ENCODE data around the gene CKLF.

CKLF gene

GRCh38 chr16:66590322-66590721 lies 37.9 kb downstream of the CKLF start:
- no peaks in the 10 kb centered on the region for H3K79me2 ChIP-seq (ENCODE audit: control insufficient read depth, insufficient read depth, low read length, poor library complexity)
- WGBS (ENCODE audit: extremely low coverage, insufficient coverage, insufficient read length): no CpG with 5 or more reads among the region's 8 CpGs
- DNase-seq: no peak

GRCh38 chr16:66591018-66591417 lies 38.6 kb downstream of the CKLF start:
- Histone ChIP-seq H2BK120ac (ENCODE audit: insufficient read depth, low read length, poor library complexity) (no peak overlapping the region), H3K23ac (ENCODE audit: low read length) (no peak overlapping the region), H3K36me3 (ENCODE audit: control insufficient read depth in 1 of 2, insufficient read depth in 2 of 2, low read length in 2 of 2) (no peaks in the 10 kb centered on the region), H2BK12ac (ENCODE audit: low read length) (no peak overlapping the region), H3K27ac (ENCODE audit: low read depth, low read length) (no peak overlapping the region), H3K4me2 (ENCODE audit: low read length) (no peak overlapping the region), H3K79me2 (ENCODE audit: control insufficient read depth, insufficient read depth, low read length, poor library complexity) (no peaks in the 10 kb centered on the region), H4K91ac (ENCODE audit: low read depth, low read length) (no peak overlapping the region), H2AFZ (ENCODE audit: insufficient read depth, low read length, poor library complexity) (no peak overlapping the region), H2BK5ac (ENCODE audit: low read depth, low read length, poor library complexity) (no peak overlapping the region), H4K8ac (ENCODE audit: low read depth, low read length) (no peak overlapping the region), H4K12ac (ENCODE audit: low read depth, low read length) (no peak overlapping the region), H3K27me3 (ENCODE audit: insufficient read depth, low read length) (no peaks in the 10 kb centered on the region), H3K79me1 (ENCODE audit: low read length) (no peaks in the 10 kb centered on the region), H3K18ac (ENCODE audit: low read length) (no peak overlapping the region), H3K4me1 (ENCODE audit: control insufficient read depth in 1 of 2, insufficient read depth in 2 of 2, low read length in 2 of 2) (no peaks in the 10 kb centered on the region), H3K4me3 (ENCODE audit: low read depth, low read length) (no peak overlapping the region), H3K14ac (ENCODE audit: low read length) (no peak overlapping the region), H3K9ac (ENCODE audit: low read length) (no peak overlapping the region), H3K9me3 (ENCODE audit: insufficient read depth, low read depth, low read length) (no peaks in the 10 kb centered on the region), H2AK5ac (ENCODE audit: low read length) (no peak overlapping the region), H3K4ac (ENCODE audit: low read depth, low read length) (no peak overlapping the region)
- no peak for DNase-seq
- WGBS (ENCODE audit: extremely low coverage, insufficient coverage, insufficient read length): no CpG with 5 or more reads among the region's 4 CpGs

More at GRCh38 chr16:66590322-66590721, 37.9 kb downstream of the CKLF start:
- Histone ChIP-seq H3K36me3 (ENCODE audit: control insufficient read depth in 1 of 2, insufficient read depth in 2 of 2, low read length in 2 of 2) (no peaks in the 10 kb centered on the region), H2AK5ac (ENCODE audit: low read length) (no peak overlapping the region), H3K18ac (ENCODE audit: low read length) (no peak overlapping the region), H4K91ac (ENCODE audit: low read depth, low read length) (no peak overlapping the region), H3K23ac (ENCODE audit: low read length) (no peak overlapping the region), H3K9me3 (ENCODE audit: insufficient read depth, low read depth, low read length) (no peaks in the 10 kb centered on the region), H4K12ac (ENCODE audit: low read depth, low read length) (no peak overlapping the region), H3K79me1 (ENCODE audit: low read length) (no peaks in the 10 kb centered on the region), H3K4me2 (ENCODE audit: low read length) (no peak overlapping the region), H2BK12ac (ENCODE audit: low read length) (no peak overlapping the region), H3K9ac (ENCODE audit: low read length) (no peak overlapping the region), H4K8ac (ENCODE audit: low read depth, low read length) (no peak overlapping the region), H3K4me3 (ENCODE audit: low read depth, low read length) (no peak overlapping the region), H2AFZ (ENCODE audit: insufficient read depth, low read length, poor library complexity) (no peak overlapping the region), H3K14ac (ENCODE audit: low read length) (no peak overlapping the region), H3K27me3 (ENCODE audit: insufficient read depth, low read length) (no peaks in the 10 kb centered on the region), H3K4me1 (ENCODE audit: control insufficient read depth in 1 of 2, insufficient read depth in 2 of 2, low read length in 2 of 2) (no peaks in the 10 kb centered on the region), H3K4ac (ENCODE audit: low read depth, low read length) (no peak overlapping the region), H3K27ac (ENCODE audit: low read depth, low read length) (no peak overlapping the region), H2BK5ac (ENCODE audit: low read depth, low read length, poor library complexity) (no peak overlapping the region), H2BK120ac (ENCODE audit: insufficient read depth, low read length, poor library complexity) (no peak overlapping the region)

- Histone ChIP-seq H3K27me3 (ENCODE audit: insufficient read depth, low read length) (no peaks in the 10 kb centered on the region), H3K23ac (ENCODE audit: low read length) (no peak overlapping the region), H3K79me1 (ENCODE audit: low read length) (no peaks in the 10 kb centered on the region), H3K36me3 (ENCODE audit: control insufficient read depth in 1 of 2, insufficient read depth in 2 of 2, low read length in 2 of 2) (no peaks in the 10 kb centered on the region), H3K4me1 (ENCODE audit: control insufficient read depth in 1 of 2, insufficient read depth in 2 of 2, low read length in 2 of 2) (no peaks in the 10 kb centered on the region), H3K9me3 (ENCODE audit: insufficient read depth, low read depth, low read length) (no peaks in the 10 kb centered on the region), H2AFZ (ENCODE audit: insufficient read depth, low read length, poor library complexity) (no peak overlapping the region), H4K8ac (ENCODE audit: low read depth, low read length) (no peak overlapping the region), H3K4ac (ENCODE audit: low read depth, low read length) (no peak overlapping the region), H3K9ac (ENCODE audit: low read length) (no peak overlapping the region), H3K79me2 (ENCODE audit: control insufficient read depth, insufficient read depth, low read length, poor library complexity) (no peaks in the 10 kb centered on the region), H2BK12ac (ENCODE audit: low read length) (no peak overlapping the region), H2AK5ac (ENCODE audit: low read length) (no peak overlapping the region), H3K18ac (ENCODE audit: low read length) (no peak overlapping the region), H4K91ac (ENCODE audit: low read depth, low read length) (no peak overlapping the region), H2BK5ac (ENCODE audit: low read depth, low read length, poor library complexity) (no peak overlapping the region), H3K4me3 (ENCODE audit: low read depth, low read length) (no peak overlapping the region), H2BK120ac (ENCODE audit: insufficient read depth, low read length, poor library complexity) (no peak overlapping the region), H3K27ac (ENCODE audit: low read depth, low read length) (no peak overlapping the region), H3K14ac (ENCODE audit: low read length) (no peak overlapping the region), H3K4me2 (ENCODE audit: low read length) (no peak overlapping the region), H4K12ac (ENCODE audit: low read depth, low read length) (no peak overlapping the region)
- no CpG with 5 or more reads among the region's 3 CpGs for WGBS (ENCODE audit: extremely low coverage, insufficient coverage, insufficient read length)
- no peak for DNase-seq
Observed at GRCh38 chr16:66592241-66592640, 39.9 kb downstream of the CKLF start.

- no peak overlapping the region for H3K4me2 ChIP-seq (ENCODE audit: low read length)
- H3K36me3 ChIP-seq (ENCODE audit: control insufficient read depth in 1 of 2, insufficient read depth in 2 of 2, low read length in 2 of 2): no peaks in the 10 kb centered on the region
- no peak overlapping the region for H4K12ac ChIP-seq (ENCODE audit: low read depth, low read length)
- H2BK120ac ChIP-seq (ENCODE audit: insufficient read depth, low read length, poor library complexity): no peak overlapping the region
- H3K4ac ChIP-seq (ENCODE audit: low read depth, low read length): no peak overlapping the region
- no peak overlapping the region for H2AFZ ChIP-seq (ENCODE audit: insufficient read depth, low read length, poor library complexity)
- no peaks in the 10 kb centered on the region for H3K79me2 ChIP-seq (ENCODE audit: control insufficient read depth, insufficient read depth, low read length, poor library complexity)
- no peak overlapping the region for H3K18ac ChIP-seq (ENCODE audit: low read length)
- no peaks in the 10 kb centered on the region for H3K79me1 ChIP-seq (ENCODE audit: low read length)
- H3K9me3 ChIP-seq (ENCODE audit: insufficient read depth, low read depth, low read length): no peaks in the 10 kb centered on the region
- no peak overlapping the region for H3K27ac ChIP-seq (ENCODE audit: low read depth, low read length)
- no peak overlapping the region for H2BK5ac ChIP-seq (ENCODE audit: low read depth, low read length, poor library complexity)
- H3K14ac ChIP-seq (ENCODE audit: low read length): no peak overlapping the region
- no CpG with 5 or more reads among the region's 3 CpGs for WGBS (ENCODE audit: extremely low coverage, insufficient coverage, insufficient read length)
- H4K8ac ChIP-seq (ENCODE audit: low read depth, low read length): no peak overlapping the region
- H3K9ac ChIP-seq (ENCODE audit: low read length): no peak overlapping the region
- no peaks in the 10 kb centered on the region for H3K27me3 ChIP-seq (ENCODE audit: insufficient read depth, low read length)
- no peak overlapping the region for H4K91ac ChIP-seq (ENCODE audit: low read depth, low read length)
- H3K4me3 ChIP-seq (ENCODE audit: low read depth, low read length): no peak overlapping the region
- H2AK5ac ChIP-seq (ENCODE audit: low read length): no peak overlapping the region
- H2BK12ac ChIP-seq (ENCODE audit: low read length): no peak overlapping the region
- H3K4me1 ChIP-seq (ENCODE audit: control insufficient read depth in 1 of 2, insufficient read depth in 2 of 2, low read length in 2 of 2): no peaks in the 10 kb centered on the region
- DNase-seq: no peak
- no peak overlapping the region for H3K23ac ChIP-seq (ENCODE audit: low read length)
Observed at GRCh38 chr16:66592814-66593213, 40.4 kb downstream of the CKLF start.
